Aorta (tissue), 5 donors: ENCODE measurements around the gene SMARCC2. TPM values are rescaled to one million over a fixed set of nuclear protein-coding genes. Genes with fewer than 3 reads are reported as not detected.

Experiments used
- ATAC-seq: fragments of 200-7000 bp; cut with Tn5 transposase; one replicate; pipeline ENCODE4 v1.9.1; 2022; ENCODE audit warnings: moderate library complexity; ENCODE audit not compliant: low FRiP score
- DNase-seq, 2 donors: peaks; one replicate each; pipeline ENCODE4 v3.0.0-alpha.2; 2020
- H3K27ac ChIP-seq, 2 donors: one replicate each; pipeline ENCODE4 v1.5.1; 2013; ENCODE audit warnings: low read length in 2 of 2, mild to moderate bottlenecking in 2 of 2, moderate library complexity in 2 of 2, control low read depth in 1 of 2, inconsistent platforms in 1 of 2, low read depth in 1 of 2
- H3K27me3 ChIP-seq, 2 donors: one replicate each; pipeline ENCODE4 v1.6.1; 2013; ENCODE audit warnings: control low read depth in 1 of 2, low read length in 1 of 2, mild to moderate bottlenecking in 1 of 2, moderate library complexity in 1 of 2; ENCODE audit not compliant: insufficient read depth in 2 of 2, control insufficient read depth in 1 of 2
- H3K36me3 ChIP-seq, 2 donors: one replicate each; pipeline ENCODE4 v1.6.1; 2013; ENCODE audit warnings: control low read depth in 1 of 2, low read length in 1 of 2, mild to moderate bottlenecking in 1 of 2; ENCODE audit not compliant: insufficient read depth in 2 of 2, control insufficient read depth in 1 of 2
- H3K4me1 ChIP-seq, 2 donors: one replicate each; pipeline ENCODE4 v1.6.1; 2013; ENCODE audit warnings: low read length in 2 of 2, control low read depth in 1 of 2, mild to moderate bottlenecking in 1 of 2, moderate library complexity in 1 of 2; ENCODE audit not compliant: insufficient read depth in 2 of 2, control insufficient read depth in 1 of 2
- H3K4me3 ChIP-seq, 2 donors: one replicate each; pipeline ENCODE4 v1.5.1; 2013; ENCODE audit warnings: low read length in 2 of 2, control low read depth in 1 of 2, mild to moderate bottlenecking in 1 of 2
- H3K9me3 ChIP-seq: one replicate; pipeline ENCODE4 v1.6.1; 2013; ENCODE audit warnings: mild to moderate bottlenecking, low read length; ENCODE audit not compliant: control insufficient read depth
- WGBS, 2 donors: extraction: QIAGEN DNeasy Blood & Tissue Kit; methylation state at CpG; one replicate each; pipeline ENCODE4 v1.1.7; 2013; 5-methylcytosine and 5-hydroxymethylcytosine counted together
- intact Hi-C, 2 donors: fragments of 100-400 bp; cut with DNase I; formaldehyde crosslinking; loops; one replicate each; pipeline versions ENCODE4 v1.14.2 to v1.15.0; 2022
- polyA plus RNA-seq, 2 donors: library from polyadenylated mRNA; stranded (reverse); fragments of 200-250 nt; gene quantifications; one replicate each; pipeline ENCODE4 v1.2.3, GENCODE V29; 2013
- total RNA-seq, 2 donors: library from RNA; stranded (reverse); fragmentation: NEBNext Ultra II Directional; extraction: Animal tissue kit (Norgen Biotek cat#: 25700); gene quantifications; one replicate each; pipeline ENCODE4 v1.2.1, GENCODE V29; 2021
- donor health status: healthy with polysubstance abuse.
- donor health status: Bipolar disorder and iron deficiency.
- donor health status: DM: no; HTN: no; CAD: no.
- donor health status: DM: no; HTN: no; CAD: no.
- donor health status: DM: yes; HTN: yes; CAD: no.

Gene SMARCC2
- total and polyA plus RNA-seq, 4 donors, result 45.0 to 140 (median 86.9) TPM

DNA sequence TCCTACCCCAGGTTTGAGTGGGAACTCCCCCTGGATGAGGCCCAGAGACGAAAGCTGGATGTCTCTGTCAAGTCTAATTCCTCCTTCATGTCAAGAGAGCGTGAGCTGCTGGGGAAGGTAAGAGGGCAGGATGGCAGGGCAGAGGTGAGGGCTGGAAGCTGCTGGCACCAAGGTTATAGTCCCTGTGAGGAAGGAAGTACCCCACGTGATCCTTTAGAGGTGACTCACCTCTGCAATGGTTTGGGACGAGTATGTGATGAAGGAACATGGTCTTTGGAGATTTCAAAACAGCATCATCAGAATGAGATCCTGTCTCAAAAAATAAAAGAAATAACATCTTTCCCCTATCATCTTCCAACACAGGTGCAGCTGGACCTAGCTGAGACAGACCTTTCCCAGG is 46.1 kb downstream of the SMARCC2 start:
- intact Hi-C loops, result no loop called here
- Histone ChIP-seq H3K9me3 (no peaks in the 10 kb centered on the region), H3K4me3 (no peak overlapping the region), H3K36me3 (peaks cover 2 to 14% of the 10 kb centered on the region in 2 donors), H3K27ac (no peak overlapping the region), H3K4me1 (no peaks in the 10 kb centered on the region), H3K27me3 (no peaks in the 10 kb centered on the region)
- no peak for ATAC-seq
- 78 to 79% methylated on average over 4 of the region's 4 CpGs for WGBS, 2 donors
- DNase-seq, result no peak

- DNase-seq (no peak), ATAC-seq (no peak)
- Histone ChIP-seq H3K9me3 (no peaks in the 10 kb centered on the region), H3K36me3 (peaks cover 6 to 17% of the 10 kb centered on the region in 2 donors), H3K4me1 (no peaks in the 10 kb centered on the region), H3K27me3 (no peaks in the 10 kb centered on the region), H3K4me3 (no peak overlapping the region), H3K27ac (no peak overlapping the region)
- 88 to 93% methylated on average over 19 of the region's 19 CpGs for WGBS, 2 donors
- intact Hi-C loops, result no loop called here
Observed at GRCh38 chr12:56141946-56142784, 47.1 kb downstream of the SMARCC2 start.

GRCh38 chr12:56137853-56138571 is 51.3 kb downstream of the SMARCC2 start:
- Histone ChIP-seq H3K4me3 (no peak overlapping the region), H3K27me3 (no peaks in the 10 kb centered on the region), H3K4me1 (no peaks in the 10 kb centered on the region), H3K36me3 (peaks cover 6 to 17% of the 10 kb centered on the region in 2 donors), H3K9me3 (no peaks in the 10 kb centered on the region), H3K27ac (no peak overlapping the region)
- DNase-seq (peak; percentile 27 to 55), ATAC-seq (no peak)
- 95 to 96% methylated on average over 14 of the region's 14 CpGs for WGBS, 2 donors
- intact Hi-C loops, result no loop called here

DNA sequence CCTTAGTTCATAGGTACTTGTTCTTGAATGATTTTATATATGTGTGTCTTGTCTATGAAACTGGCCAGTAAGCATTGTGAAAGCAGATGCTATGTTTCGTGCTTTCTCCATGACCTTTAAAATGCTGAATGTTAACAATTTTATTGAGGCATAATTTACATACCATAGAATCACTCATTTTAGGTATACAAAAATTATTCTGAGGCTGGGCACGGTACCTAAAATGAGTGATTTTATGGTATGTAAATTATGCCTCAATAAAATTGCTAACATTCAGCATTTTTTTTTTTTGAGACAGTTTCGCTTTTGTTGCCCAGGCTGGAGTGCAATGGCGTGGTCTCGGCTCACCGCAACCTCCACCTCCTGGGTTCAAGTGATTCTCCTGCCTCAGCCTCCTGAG is 54.4 kb downstream of the SMARCC2 start:
- intact Hi-C loops, result no loop called here
- 96 to 100% methylated on average over 6 of the region's 6 CpGs for WGBS, 2 donors
- ATAC-seq (no peak), DNase-seq (no peak)
- Histone ChIP-seq H3K9me3 (no peaks in the 10 kb centered on the region), H3K4me3 (no peak overlapping the region), H3K27ac (no peak overlapping the region), H3K27me3 (no peaks in the 10 kb centered on the region), H3K4me1 (no peaks in the 10 kb centered on the region), H3K36me3 (peaks cover 9 to 18% of the 10 kb centered on the region in 2 donors)

GRCh38 chr12:56130876-56131275 is 58.4 kb downstream of the SMARCC2 start:
- intact Hi-C loops, result no loop called here
- DNase-seq (no peak), ATAC-seq (no peak)
- no peaks in the 10 kb centered on the region for H3K27me3 ChIP-seq
- peaks cover 3 to 13% of the 10 kb centered on the region in 2 donors for H3K36me3 ChIP-seq
- peaks cover 0 to 5% of the 10 kb centered on the region in 2 donors for H3K4me1 ChIP-seq
- H3K4me3 ChIP-seq, result no peak overlapping the region
- 85 to 87% methylated on average over 4 of the region's 4 CpGs for whole genome bisulfite sequencing, 2 donors
- no peak overlapping the region for H3K27ac ChIP-seq
- H3K9me3 ChIP-seq, result no peaks in the 10 kb centered on the region

DNA sequence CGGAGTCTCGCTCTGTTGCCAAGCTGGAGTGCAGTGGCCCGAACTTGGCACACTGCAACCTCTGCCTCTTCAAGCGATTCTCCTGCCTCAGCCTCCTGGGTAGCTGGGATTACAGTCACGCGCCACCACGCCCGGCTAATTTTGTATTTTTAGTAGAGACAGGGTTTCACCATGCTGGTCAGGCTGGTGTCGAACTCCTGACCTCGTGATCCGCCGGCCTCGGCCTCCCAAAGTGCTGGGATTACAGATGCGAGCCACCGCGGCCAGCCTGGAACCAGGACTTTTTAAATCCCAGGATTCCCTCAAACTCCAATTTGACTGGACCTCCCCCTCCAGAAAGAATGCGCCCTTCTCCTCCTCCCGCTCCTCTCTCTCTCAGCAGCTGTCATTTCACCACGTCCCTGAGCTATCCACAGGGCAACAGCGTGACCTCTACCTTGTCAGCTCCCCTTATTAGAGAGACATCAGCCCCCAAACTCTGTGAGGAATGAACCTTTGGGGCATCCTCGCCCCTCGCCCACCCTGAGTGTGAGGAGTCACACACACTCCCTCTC is 59.3 kb downstream of the SMARCC2 start:
- Histone ChIP-seq H3K27me3 (no peaks in the 10 kb centered on the region), H3K36me3 (peaks cover 3 to 13% of the 10 kb centered on the region in 2 donors), H3K9me3 (no peaks in the 10 kb centered on the region), H3K4me1 (peaks cover 0 to 5% of the 10 kb centered on the region in 2 donors), H3K27ac (peak overlapping the region in 1 of 2 donors; percentile 37), H3K4me3 (peak overlapping the region in 1 of 2 donors; percentile 67)
- ATAC-seq (no peak), DNase-seq (no peak)
- 49 to 53% methylated on average over 22 of the region's 22 CpGs for WGBS, 2 donors
- intact Hi-C loops, result loop anchor here in 1 of 2 donors (2.0 kb wide), 1 partner anchor 21 kb away; no protein-coding TSS in a partner anchor

DNA sequence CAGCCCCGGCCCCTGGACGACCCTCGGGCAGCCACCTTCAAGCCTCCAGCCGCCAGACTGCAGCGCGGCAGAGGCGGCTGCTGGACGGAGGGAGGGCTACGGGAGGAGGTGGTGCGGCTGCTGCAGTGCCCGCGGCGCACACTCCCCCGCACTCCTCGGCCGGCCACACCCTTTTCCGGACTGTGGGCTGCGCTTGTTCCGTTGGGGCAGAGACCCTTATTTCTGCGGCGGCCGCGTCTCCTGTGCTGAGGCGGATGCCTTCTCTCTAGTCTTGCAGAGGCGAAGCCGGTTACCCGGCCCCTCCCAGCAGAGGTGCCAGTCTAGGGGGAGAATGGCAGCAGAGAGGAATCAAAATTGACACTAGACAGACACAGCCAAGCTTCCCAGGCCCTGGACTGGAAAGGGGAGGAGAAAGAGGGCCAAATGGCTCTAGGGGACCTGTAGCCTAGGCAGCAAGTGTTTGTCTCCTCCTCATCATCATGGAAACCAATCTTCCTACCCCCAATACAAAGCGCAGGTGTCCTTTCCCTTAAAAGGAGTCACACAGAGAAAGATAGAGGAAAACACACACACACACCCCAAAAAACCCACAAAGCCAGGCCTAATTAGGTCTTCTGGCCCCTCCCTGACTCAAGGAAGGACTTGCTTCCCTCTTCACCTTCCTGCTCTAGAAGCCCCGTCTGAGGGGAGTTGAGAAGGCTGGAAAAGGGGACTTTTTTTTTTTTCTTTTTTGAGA is 59.9 kb downstream of the SMARCC2 start:
- Histone ChIP-seq H3K4me3 (peak overlapping the region; percentile 50 to 67), H3K4me1 (peaks cover 0 to 5% of the 10 kb centered on the region in 2 donors), H3K9me3 (no peaks in the 10 kb centered on the region), H3K27me3 (no peaks in the 10 kb centered on the region), H3K36me3 (peaks cover 3 to 13% of the 10 kb centered on the region in 2 donors), H3K27ac (peak overlapping the region in 1 of 2 donors; percentile 61)
- intact Hi-C loops, result loop anchor here in 1 of 2 donors (2.0 kb wide), 1 partner anchor 21 kb away; no protein-coding TSS in a partner anchor
- DNase-seq (peak; percentile 82 to 92), ATAC-seq (peak; percentile 58)
- 1% methylated on average over 29 of the region's 29 CpGs for WGBS, 2 donors

GRCh38 chr12:56128670-56129205 is 60.5 kb downstream of the SMARCC2 start:
- ATAC-seq (peak; percentile 31), DNase-seq (peak in 1 of 2 donors; percentile 59)
- intact Hi-C loops, result loop anchor here in 1 of 2 donors (2.0 kb wide), 1 partner anchor 22 kb away; no protein-coding TSS in a partner anchor
- Histone ChIP-seq H3K27ac (peak overlapping the region in 1 of 2 donors; percentile 61), H3K4me3 (peak overlapping the region; percentile 50 to 67), H3K4me1 (peaks cover 0 to 5% of the 10 kb centered on the region in 2 donors), H3K36me3 (peaks cover 3 to 9% of the 10 kb centered on the region in 2 donors), H3K9me3 (no peaks in the 10 kb centered on the region), H3K27me3 (no peaks in the 10 kb centered on the region)
- 0% methylated on average over 20 of the region's 20 CpGs for WGBS, 2 donors
